ENCODE measurements around the gene GJB3. TPM values are rescaled to one million over a fixed set of nuclear protein-coding genes. Genes with fewer than 3 reads are reported as not detected.

The GJB3 gene
- total and polyA plus RNA-seq, 2 donors (not counting 1 experiment from before 2014, with no cell fraction given), result not detected

GRCh38 chr1:34758751-34759150 lies 22.3 kb upstream of the GJB3 start:
- Mint-ChIP-seq H3K27ac (no peak overlapping the region), H3K4me3 (no peak overlapping the region), H3K4me1 (no peaks in the 10 kb centered on the region), H3K9me3 (ENCODE audit: insufficient read depth) (no peaks in the 10 kb centered on the region), H3K27me3 (peaks cover 23% of the 10 kb centered on the region)
- ChIA-PET POLR2A (no interaction called here), CTCF (interaction anchor here (2.3 kb wide), 1 partner anchor 16 kb away, joined by 7 read pairs; no protein-coding TSS in a partner anchor)
- no peak for TF ChIP-seq EZH2 (IDR thresholded peaks at IDR 0.05; ENCODE audit: borderline replicate concordance, insufficient read depth, low read depth, low read length, poor library complexity, severe bottlenecking)
- TF ChIP-seq CTCF (IDR thresholded peaks at IDR 0.05), result no peak
- no peaks in the 10 kb centered on the region for H3K79me2 ChIP-seq (ENCODE audit: control insufficient read depth, insufficient read depth, low read length)
- H3K4me1 ChIP-seq (ENCODE audit: control insufficient read depth in 2 of 2, insufficient read depth in 2 of 2, low read length in 2 of 2), result no peaks in the 10 kb centered on the region
- H3K36me3 ChIP-seq (replicated peaks in 1 of 2; ENCODE audit: control extremely low read depth in 1 of 2, control insufficient read depth in 1 of 2, extremely low read depth in 1 of 2, insufficient read depth in 2 of 2, low read length in 1 of 2), result no peaks in the 10 kb centered on the region
- ATAC-seq (ENCODE audit: low read depth) (no peak), DNase-seq (no peak)
- no peak overlapping the region for H3K4me2 ChIP-seq (replicated peaks; ENCODE audit: low read depth, low read length, poor library complexity, severe bottlenecking)
- H3K9me3 ChIP-seq (ENCODE audit: control extremely low read depth in 1 of 3, control insufficient read depth in 2 of 3, insufficient read depth in 1 of 3, low read length in 2 of 3), result no peaks in the 10 kb centered on the region
- peaks cover 0 to 3% (median 1%) of the 10 kb centered on the region in 4 experiments for H3K27me3 ChIP-seq (replicated peaks in 1 of 4; ENCODE audit: control extremely low read depth in 1 of 4, control insufficient read depth in 3 of 4, insufficient read depth in 4 of 4, low read length in 3 of 4)
- no peaks in the 10 kb centered on the region for H4K20me1 ChIP-seq (ENCODE audit: control insufficient read depth, insufficient read depth, low read length, poor library complexity, severe bottlenecking)
- H3K27ac ChIP-seq (ENCODE audit: low read length in 2 of 2), result no peak overlapping the region
- no peak overlapping the region for H3K4me3 ChIP-seq (ENCODE audit: control extremely low read depth in 1 of 5, extremely low read depth in 1 of 5, insufficient read depth in 1 of 5, low read depth in 2 of 5, low read length in 4 of 5)
- WGBS (ENCODE audit: insufficient coverage), result 78% methylated on average over 4 of the region's 4 CpGs
- intact Hi-C loops (cut with micrococcal nuclease), result no loop called here
- no peak overlapping the region for H2AFZ ChIP-seq (ENCODE audit: insufficient read depth, low read depth, low read length, poor library complexity, severe bottlenecking)
- no peak overlapping the region for H3K9ac ChIP-seq (ENCODE audit: low read length)

GRCh38 chr1:34759503-34760357 lies 21.3 kb upstream of the GJB3 start, which contains the start of gene GJB4:
TSS of gene GJB4 (plus strand) at chr1:34759740. CDS start at chr1:34761255, 1,515 bp downstream.
- no peak within 1 kb of the TSS for H3K4me3 Mint-ChIP-seq
- intact Hi-C loops (cut with micrococcal nuclease), result no loop called here
- no peaks in the 10 kb centered on the region for H3K79me2 ChIP-seq (ENCODE audit: control insufficient read depth, insufficient read depth, low read length)
- H4K20me1 ChIP-seq (ENCODE audit: control insufficient read depth, insufficient read depth, low read length, poor library complexity, severe bottlenecking), result no peaks in the 10 kb centered on the region
- no peak for ATAC-seq (ENCODE audit: low read depth)
- no peak within 1 kb of the TSS for H3K27ac ChIP-seq (ENCODE audit: low read length in 2 of 2)
- peaks cover 0 to 3% (median 1%) of the 10 kb centered on the region in 4 experiments for H3K27me3 ChIP-seq (replicated peaks in 1 of 4; ENCODE audit: control extremely low read depth in 1 of 4, control insufficient read depth in 3 of 4, insufficient read depth in 4 of 4, low read length in 3 of 4)
- H3K9ac ChIP-seq (ENCODE audit: low read length), result no peak within 1 kb of the TSS
- no peaks in the 10 kb centered on the region for H3K9me3 Mint-ChIP-seq (ENCODE audit: insufficient read depth)
- H3K9me3 ChIP-seq (ENCODE audit: control extremely low read depth in 1 of 3, control insufficient read depth in 2 of 3, insufficient read depth in 1 of 3, low read length in 2 of 3), result no peaks in the 10 kb centered on the region
- TF ChIP-seq EZH2 (IDR thresholded peaks at IDR 0.05; ENCODE audit: borderline replicate concordance, insufficient read depth, low read depth, low read length, poor library complexity, severe bottlenecking) (no peak), CTCF (IDR thresholded peaks at IDR 0.05) (no peak)
- H3K4me2 ChIP-seq (replicated peaks; ENCODE audit: low read depth, low read length, poor library complexity, severe bottlenecking), result no peak within 1 kb of the TSS
- no peaks in the 10 kb centered on the region for H3K4me1 Mint-ChIP-seq
- H3K27me3 Mint-ChIP-seq, result peaks cover 22% of the 10 kb centered on the region
- 70% methylated on average over 9 of the region's 10 CpGs for WGBS (ENCODE audit: insufficient coverage)
- ChIA-PET POLR2A (no interaction called here), CTCF (interaction anchor here (2.3 kb wide), 1 partner anchor 17 kb away, joined by 7 read pairs; no protein-coding TSS in a partner anchor)
- no peaks in the 10 kb centered on the region for H3K4me1 ChIP-seq (ENCODE audit: control insufficient read depth in 2 of 2, insufficient read depth in 2 of 2, low read length in 2 of 2)
- no peak within 1 kb of the TSS for H3K27ac Mint-ChIP-seq
- H3K36me3 ChIP-seq (replicated peaks in 1 of 2; ENCODE audit: control extremely low read depth in 1 of 2, control insufficient read depth in 1 of 2, extremely low read depth in 1 of 2, insufficient read depth in 2 of 2, low read length in 1 of 2), result no peaks in the 10 kb centered on the region
- no peak for DNase-seq
- H2AFZ ChIP-seq (ENCODE audit: insufficient read depth, low read depth, low read length, poor library complexity, severe bottlenecking), result no peak within 1 kb of the TSS
- no peak within 1 kb of the TSS for H3K4me3 ChIP-seq (ENCODE audit: control extremely low read depth in 1 of 5, extremely low read depth in 1 of 5, insufficient read depth in 1 of 5, low read depth in 2 of 5, low read length in 4 of 5)
